ENCODE results near the gene ZNF397. TPM values are rescaled to one million over a fixed set of nuclear protein-coding genes. Genes with fewer than 3 reads are reported as not detected.

The ZNF397 gene
- total RNA-seq, 2 donors from 2014 or later: 18.3 to 22.7 TPM

Other genes starting within 250 kb of the ZNF397 start
- 10 to 100 TPM; 65.2 to 66.6 TPM for gene MAPRE2, start 199.6 kb upstream of the ZNF397 start, total RNA-seq
- 10 to 100 TPM; 17.6 to 39.6 TPM for gene ZSCAN30, start 49.2 kb downstream of the ZNF397 start, total RNA-seq
- gene ZNF24, start 103.4 kb downstream of the ZNF397 start, total RNA-seq: 10 to 100 TPM; 43.9 to 44.6 TPM
- gene ZNF396, start 136.3 kb downstream of the ZNF397 start, total RNA-seq: under 1 TPM; 0.18 to 0.86 TPM

Data from activated naive CD4-positive, alpha-beta T cell treated with anti-CD3 and anti-CD28 coated beads, Interleukin-2, amount 50 U/mL, for 72 hours (primary cell).